ENCODE measurements around the gene ADCY5.

DNA sequence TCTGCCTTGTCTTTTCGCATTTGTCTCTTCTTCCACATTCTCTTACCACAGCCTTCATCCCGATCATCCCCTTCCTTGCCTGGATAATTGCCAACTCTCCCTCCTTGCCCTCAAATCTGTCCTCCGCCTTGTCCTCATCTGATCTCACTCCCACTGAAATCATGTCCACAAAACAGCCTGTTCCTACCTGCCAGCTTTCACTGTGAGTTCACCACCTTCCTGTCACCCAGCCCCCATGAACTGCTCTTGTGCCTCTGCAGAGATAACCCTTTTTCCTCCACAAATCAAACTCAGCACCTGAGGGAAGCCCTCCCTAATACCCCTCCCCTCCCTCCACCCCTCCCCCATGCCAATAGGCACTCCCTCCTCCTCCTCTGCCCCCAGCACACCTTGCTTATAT is 4.8 kb upstream of the ADCY5 start:
- TF ChIP-seq, protein P1, sequence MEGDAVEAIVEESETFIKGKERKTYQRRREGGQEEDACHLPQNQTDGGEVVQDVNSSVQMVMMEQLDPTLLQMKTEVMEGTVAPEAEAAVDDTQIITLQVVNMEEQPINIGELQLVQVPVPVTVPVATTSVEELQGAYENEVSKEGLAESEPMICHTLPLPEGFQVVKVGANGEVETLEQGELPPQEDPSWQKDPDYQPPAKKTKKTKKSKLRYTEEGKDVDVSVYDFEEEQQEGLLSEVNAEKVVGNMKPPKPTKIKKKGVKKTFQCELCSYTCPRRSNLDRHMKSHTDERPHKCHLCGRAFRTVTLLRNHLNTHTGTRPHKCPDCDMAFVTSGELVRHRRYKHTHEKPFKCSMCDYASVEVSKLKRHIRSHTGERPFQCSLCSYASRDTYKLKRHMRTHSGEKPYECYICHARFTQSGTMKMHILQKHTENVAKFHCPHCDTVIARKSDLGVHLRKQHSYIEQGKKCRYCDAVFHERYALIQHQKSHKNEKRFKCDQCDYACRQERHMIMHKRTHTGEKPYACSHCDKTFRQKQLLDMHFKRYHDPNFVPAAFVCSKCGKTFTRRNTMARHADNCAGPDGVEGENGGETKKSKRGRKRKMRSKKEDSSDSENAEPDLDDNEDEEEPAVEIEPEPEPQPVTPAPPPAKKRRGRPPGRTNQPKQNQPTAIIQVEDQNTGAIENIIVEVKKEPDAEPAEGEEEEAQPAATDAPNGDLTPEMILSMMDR (IDR thresholded peaks at IDR 0.05), result no peak
- TF ChIP-seq EZH2 (IDR thresholded peaks at IDR 0.05; ENCODE audit: borderline replicate concordance, insufficient read depth, low read depth, low read length, poor library complexity, severe bottlenecking), result no peak
